Body of pancreas (tissue), 4 donors: ENCODE measurements around the gene TTI1.

Experiments used
- CTCF ChIP-seq, 7 experiments: fragments of 450-650 bp in 4 of 7; fragments of 200-600 bp in 3 of 7; sonication (generic) in 3 of 7; IDR thresholded peaks; one replicate each; pipeline ENCODE4 v1.5.1; 2016 to 2019; ENCODE audit warnings: antibody characterized with exemption in 7 of 7
- POLR2A ChIP-seq, 3 donors: fragments of 450-650 bp; IDR thresholded peaks; one replicate each; pipeline ENCODE4 v1.6.1; 2016; ENCODE audit warnings: antibody characterized with exemption in 3 of 3, mild to moderate bottlenecking in 2 of 3

DNA sequence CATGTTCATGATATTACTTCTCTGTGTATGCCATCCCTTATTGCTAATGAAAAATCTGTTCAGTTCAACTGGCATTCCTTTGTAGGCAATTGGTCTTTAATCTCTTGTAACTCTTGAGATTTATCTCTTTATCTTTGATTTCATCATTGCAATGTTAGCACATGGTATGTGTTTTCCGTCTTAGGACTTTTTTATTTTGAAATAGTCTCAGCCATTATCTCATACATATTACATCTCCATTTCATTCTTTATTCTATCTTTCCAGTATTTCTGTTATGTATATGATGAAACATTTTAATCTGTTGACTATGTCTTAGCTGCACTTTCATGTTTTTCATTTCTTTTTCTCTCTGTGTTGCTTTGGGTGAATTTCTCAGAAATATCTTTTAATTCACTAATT, 72.2 kb downstream of the TTI1 start:
- TF ChIP-seq CTCF (IDR thresholded peaks at IDR 0.05) (no peak), POLR2A (IDR thresholded peaks at IDR 0.05) (no peak)
